NCI-H2196 treated with DMSO at 0.1 percent for 48 hours (cell line): ENCODE measurements around the gene TTC16.

ENCODE experiments used
- DNase-seq: peaks from one replicate; lab custom pipeline; 2025; ENCODE audit not compliant: unreplicated experiment; lab: John Stamatoyannopoulos, UW

Gene TTC16

DNA sequence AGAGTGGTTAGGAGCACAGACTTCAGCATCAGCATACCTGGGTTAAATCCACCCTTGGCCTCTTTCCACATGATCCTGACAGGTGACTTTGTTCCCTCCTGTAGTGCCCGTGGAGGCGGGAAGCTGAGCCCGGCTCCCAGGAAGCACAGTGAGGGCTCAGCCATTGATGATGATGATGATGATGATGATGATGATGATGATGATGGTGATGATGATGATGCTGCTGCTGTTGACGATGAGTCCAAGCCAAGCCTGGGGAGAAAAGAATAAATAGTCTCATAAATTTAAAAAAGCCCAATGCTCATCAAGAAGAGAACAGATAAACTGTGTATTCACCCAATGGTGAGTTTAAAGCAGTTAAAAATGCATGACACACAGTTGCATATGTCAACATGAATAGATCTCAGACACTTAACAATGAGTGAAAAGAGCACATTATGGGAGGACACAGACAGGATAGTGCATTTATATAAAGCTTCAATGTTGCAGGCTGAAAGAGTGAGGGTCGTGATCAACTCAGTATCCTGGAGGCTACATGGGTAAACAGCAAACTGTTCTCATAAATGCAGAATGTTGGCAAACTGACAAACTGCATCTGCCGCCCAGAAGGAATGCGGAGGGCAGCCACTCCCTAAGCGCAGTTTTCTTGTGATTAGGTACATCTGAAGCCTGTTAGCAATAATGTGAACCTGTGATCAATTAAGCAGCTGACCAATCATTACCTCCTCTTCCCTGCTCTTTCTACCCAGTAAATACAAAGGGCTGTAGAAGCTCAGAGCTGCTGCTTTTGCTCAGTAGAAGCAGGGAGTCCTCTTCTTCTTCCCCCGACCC lies 20.8 kb upstream of the TTC16 start:
- DNase-seq = no peak

DNA sequence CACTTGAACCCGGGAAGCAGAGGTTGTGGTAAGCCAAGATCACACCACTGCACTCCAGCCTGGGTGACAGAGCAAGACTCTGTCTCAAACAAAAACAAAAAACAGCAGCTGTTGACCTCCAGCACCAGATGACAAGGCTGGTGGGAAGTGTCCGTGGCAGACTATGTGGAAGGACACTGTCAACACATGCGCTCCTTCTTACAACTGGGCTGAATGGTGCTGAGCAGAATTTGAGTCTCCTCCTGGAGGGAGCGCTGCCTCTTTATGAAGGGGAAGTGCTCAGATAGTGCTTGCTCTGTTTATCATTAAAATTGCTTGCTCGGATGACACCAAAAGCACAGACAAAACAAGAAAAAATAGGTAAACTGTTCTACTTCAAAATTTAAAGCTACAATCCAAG lies 18.3 kb upstream of the TTC16 start:
- no peak for DNase-seq

DNA sequence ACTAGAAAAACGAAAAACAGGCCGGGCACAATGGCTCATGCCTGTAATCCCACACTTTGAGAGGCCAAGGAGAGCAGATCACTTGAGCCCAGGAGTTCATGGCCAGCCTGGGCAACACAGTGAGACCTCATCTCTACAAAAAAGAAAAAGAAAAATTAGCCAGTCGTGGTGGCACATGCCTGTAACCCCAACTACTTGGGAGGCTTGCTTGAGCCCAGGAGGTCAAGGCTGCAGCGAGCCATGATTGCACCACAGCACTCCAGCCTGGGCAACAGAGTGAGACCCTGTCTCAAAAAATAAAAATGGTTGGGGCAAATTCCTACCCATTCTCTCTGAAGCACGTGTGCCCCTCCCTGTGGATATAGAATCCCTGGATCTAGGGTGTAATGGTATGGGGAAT lies 17.5 kb upstream of the TTC16 start:
- no peak for DNase-seq

DNA sequence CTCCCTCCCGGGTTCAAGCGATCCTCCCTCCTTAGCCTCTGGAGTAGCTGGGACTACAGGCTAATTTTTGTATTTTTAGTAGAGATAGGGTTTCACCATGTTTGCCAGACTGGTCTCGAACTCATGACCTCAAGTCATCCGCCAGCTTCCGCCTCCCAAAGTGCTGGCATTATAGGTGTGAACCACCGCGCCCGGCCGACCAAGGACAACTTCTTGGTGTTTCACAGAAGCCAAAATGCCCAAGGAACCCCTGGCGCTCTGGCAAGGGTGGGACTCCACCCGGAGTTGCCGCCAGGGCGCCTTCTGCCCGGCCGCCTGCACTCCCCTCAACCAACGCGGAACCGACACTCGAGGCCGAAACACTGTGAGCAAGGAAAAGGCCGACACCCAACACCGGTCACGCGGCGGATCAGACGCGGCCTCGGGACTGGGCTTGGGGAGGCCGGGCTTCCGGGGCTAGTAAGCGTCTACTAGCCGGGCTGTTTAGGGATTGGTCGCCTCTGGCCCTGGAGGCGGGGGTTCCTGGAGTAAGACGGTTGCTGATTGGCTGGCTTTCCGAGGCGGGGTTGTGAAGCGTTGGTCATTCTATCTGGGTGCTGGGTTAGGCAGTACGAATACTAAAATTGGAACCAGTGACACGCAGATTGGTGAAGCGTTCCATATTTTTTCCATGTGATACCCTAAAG lies 16.8 kb upstream of the TTC16 start:
- no peak for DNase-seq

DNA sequence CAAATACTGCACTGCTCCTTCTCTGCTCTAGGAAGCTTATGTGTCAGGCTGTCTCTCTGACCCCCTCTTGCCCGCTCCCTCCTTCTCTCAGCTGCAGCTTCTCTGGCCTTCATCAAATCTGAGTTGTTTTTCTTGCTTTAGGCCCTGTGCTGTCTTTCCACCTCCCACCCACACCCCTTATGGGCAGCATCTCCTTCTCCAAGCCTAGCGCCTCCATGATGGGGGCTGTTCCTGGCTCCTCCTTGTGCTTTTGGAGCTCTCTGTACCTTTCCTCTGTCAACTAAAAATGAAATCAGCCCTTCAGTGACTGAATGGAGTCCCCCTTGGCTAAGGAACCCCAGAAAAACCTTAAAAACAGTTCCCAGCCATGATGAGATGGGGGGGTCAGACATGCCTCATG lies 15.7 kb upstream of the TTC16 start:
- DNase-seq = no peak

DNA sequence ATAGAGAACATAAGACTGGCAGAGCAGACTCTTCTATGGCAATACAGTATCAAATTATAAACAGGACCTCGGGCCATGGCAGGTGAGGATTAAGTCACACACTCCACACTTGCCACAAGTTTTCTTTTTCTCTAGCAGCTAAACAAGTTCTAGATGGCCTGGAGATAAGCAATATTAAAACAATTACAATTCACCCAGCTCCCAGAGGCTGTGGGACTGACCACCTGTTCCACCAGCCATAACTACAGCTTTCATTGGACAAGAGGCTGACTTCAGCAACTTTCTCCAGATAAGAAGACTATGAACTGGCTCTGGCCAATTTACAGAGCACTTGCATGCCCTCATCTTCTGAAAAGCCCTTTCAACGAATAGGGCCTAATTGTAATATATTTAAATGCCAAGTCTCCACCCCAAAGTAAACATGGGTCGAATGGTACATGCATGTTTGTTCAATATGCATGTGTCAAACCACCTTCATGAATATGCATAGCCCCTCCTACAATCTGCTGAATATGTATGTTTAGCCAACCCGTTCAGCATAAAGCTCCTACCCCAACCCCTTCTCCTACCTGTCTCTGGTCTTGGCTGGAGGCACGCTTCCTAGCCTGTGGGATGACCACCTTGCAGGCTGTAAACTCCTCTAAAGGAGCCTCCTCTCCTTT lies 15.2 kb upstream of the TTC16 start:
- no peak for DNase-seq

DNA sequence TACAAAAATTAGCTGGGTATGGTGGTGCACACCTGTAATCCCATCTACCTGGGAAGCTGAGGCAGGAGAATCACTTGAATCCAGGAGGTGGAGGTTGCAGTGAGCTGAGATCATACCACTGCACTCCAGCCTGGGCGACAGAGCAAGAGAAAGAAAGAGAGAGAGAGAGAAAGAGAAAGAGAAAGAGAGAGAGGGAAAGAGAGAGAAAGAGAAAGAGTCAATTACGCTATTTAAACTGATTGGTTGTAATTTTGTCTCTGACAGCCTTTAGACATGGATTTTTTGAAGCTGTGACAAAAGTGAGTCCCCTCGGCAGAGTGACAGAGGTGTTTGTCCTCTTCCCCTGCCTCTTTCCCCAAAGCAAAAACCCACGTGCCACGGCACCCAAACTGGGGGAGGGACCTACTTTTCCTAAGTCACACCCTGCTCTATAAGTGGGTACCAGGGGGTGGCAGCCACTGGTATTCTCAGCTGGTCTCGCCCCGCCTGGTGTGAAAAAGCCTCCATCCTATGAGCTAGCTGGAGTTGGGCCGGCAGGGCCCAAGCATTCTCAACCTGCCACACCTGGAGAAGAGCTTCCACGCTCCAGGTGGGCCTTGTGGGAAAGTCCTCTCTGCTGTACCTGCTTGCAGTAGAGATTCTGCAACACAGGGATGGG lies 12.5 kb upstream of the TTC16 start:
- DNase-seq = no peak

DNA sequence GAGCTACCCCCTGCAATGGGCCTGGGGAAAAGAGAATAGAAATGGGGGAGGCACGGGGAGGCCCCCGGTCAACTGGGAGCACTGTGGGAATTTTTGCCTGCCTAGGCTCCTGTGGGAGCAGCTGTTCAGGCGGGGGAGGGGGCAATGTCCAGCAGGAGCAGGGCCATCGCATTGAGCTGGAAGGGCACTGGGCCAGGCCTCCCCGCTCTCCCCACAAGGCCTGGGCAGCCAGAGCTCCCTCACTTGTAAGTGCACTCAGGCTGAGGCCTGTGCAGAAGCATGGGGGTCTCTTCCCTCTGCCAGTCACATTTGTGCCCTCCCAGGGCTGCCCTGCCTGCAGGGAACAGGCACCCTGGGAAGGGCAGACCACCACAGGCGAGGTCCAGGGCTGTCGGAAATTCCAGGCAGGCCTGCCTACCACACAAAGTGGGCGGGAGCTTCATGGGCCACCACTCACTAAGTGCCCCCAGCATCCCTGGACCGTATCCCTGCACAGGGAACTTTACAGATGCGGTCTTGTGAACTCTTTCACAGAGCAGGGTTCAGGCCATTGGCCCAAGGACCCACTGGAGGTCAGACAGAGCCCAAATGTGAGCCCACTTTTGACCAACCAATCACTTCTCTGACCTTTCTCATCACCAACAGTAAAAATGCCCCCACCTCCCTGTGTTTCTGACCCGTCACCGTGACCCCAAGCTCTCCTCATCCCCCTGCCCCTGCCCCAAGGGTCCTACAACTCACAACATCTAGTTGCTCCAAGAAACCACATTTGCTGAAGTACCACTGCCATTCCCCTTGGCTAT lies 10.1 kb upstream of the TTC16 start:
- no peak for DNase-seq

DNA sequence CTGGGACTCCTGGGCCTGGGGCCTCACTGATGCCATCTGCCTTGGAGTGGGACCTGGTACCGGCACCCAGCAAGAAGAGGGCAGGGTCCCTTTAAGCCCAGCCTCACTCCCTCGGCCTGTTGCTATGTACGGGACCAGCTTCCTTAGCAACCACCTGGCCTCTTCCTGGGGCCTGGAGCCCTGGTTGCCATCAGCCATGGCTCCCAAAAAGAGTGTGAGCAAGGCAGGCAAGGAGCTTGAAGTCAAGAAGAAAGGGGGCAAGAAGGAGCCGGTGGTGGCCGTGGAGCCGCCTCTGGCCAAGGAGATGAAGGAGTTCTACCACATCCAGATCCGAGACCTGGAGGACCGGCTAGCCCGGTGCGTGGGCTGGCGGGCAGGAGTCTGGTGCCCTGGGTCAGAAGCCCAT lies 9.0 kb upstream of the TTC16 start, which contains the start of gene CFAP157:
Gene CFAP157 (plus strand): TSS at position 153 of the 406 bp plus-strand sequence. CDS start 44 bp downstream, at position 197.
- peak; percentile 29 for DNase-seq

DNA sequence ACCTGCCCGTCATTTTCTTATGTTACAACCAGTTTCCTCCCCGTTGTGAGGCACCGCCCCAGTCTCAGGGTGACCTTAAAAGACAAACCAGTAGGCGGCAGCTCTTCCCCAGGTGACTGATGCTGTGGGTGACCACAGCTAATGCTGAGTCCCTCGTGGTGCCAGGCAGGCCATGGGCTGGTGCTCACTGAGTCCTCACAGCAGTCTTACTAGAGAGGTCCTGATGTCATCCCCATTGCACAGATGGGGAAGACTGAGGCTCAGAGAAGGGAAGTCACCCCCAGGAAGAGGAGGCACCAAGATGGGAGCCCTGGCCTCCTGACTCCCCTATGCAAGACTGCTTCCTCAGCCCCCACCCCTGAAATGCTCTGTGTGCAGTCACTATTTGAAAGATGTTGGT lies 8.1 kb upstream of the TTC16 start:
- DNase-seq = no peak

DNA sequence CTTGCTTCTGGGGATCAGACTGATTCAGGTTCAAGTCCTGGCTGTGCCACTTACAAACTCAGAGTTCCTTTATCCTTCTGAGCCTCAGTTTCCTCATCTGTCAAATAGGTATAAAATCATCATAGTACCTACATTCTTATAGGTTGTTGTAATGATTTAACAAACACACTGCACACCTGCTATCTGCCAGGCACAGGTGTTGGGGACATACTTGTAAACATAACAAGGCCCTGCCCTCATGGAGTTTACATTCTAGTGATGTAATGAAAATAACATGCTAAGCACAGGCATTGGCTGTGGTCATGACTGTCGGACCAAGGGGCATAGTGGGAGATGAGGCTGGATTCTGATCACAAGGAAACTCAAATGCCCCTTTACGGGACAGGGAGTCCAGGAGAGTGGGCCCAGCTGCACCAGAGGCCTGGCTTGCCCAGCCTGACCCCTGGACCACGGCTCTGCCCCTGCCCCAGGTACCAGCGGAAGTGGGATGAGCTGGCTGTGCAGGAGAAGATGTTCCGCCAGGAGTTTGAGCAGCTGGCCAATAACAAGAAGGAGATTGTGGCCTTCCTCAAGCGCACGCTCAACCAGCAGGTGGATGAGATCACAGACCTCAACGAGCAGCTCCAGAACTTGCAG lies 6.8 kb upstream of the TTC16 start:
- no peak for DNase-seq

DNA sequence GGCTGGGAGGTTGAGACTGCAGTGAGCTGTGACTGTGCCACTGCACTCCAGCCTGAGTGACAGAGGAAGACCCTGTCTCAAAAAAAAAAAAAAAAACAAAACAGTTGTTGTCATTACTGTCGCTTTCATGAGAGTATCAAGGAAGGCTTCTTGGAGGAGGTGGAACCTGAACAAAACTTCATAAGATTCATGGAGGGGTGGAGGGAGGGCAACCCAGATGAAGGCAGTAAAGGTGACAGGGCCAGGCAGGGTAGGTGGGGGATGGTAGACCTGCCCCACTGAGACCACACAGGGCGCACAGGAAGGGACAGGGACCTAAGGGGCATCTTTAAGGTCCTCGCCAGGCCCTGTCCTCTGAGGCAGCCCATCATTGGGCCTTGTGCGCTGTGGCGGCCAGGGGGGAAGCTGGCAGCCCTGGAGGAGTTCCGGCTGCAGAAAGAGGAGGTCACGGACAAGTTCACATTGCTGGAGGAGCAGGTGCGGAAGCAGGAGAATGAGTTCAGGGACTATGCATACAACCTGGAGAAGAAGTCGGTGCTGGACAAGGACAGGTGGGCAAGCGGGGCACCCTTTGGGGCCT lies 5.6 kb upstream of the TTC16 start:
- no peak for DNase-seq

DNA sequence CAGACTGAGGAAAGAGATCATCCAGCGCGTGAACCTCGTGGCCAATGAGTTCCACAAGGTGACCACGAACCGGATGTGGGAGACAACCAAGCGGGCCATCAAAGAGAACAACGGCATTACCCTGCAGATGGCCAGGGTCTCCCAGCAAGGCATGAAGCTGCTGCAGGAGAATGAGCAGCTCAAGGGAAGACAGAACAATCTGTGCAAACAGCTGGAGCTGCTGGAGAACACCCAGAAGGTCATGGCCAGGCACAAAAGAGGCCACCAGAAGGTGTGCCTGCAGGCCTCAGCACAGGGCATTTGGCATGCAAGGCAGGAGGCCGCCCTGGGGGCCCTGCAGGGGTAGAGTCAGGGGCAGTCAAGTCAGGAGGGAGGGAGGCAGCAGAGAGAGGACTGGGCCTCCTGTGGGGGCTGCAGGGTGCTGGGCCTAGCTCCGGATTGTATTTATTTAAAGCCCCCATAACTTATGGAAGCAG lies 4.6 kb upstream of the TTC16 start:
- DNase-seq = no peak

DNA sequence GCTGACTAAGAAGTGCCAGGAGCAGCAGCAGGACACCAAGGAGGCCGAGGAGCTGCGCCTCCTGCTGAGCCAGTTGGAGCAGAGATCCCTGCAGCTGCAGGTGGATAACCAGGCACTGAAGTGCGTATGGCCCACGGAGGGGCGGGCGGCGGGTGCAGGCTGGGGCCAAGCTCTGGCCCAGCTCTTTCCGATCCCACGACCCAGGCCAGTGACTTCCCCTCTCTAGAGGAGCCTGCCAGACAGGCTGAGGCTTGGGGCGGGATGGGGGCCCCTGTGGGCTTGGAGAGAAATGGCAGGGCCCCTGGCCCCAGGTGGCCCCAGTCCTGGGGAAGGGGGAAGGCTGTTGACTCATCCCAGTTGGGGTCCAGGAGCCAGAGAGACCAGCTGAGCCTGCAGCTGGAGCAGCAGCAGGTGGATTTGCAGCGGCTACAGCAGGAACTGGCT lies 4.0 kb upstream of the TTC16 start:
- DNase-seq = no peak

DNA sequence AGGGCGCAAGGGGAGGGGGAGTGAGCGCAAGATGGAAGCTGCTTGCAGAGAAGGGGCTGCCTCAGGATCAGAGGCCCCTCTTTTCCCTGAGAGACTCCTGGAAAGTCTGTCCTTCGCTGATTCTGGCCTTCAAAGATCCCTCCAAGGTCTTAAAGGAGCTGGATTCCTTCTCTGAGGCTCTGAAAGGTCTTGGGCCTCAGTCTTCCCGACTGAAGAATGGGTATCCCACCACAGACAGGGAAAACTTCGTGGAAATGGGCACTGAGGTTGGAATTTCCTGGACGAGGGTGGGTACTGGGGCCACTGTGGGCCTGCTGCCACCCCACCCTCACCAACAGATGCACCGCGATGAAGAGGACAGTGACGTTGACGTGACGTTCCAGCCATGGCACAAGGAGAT lies 3.5 kb upstream of the TTC16 start:
- DNase-seq = no peak

DNA sequence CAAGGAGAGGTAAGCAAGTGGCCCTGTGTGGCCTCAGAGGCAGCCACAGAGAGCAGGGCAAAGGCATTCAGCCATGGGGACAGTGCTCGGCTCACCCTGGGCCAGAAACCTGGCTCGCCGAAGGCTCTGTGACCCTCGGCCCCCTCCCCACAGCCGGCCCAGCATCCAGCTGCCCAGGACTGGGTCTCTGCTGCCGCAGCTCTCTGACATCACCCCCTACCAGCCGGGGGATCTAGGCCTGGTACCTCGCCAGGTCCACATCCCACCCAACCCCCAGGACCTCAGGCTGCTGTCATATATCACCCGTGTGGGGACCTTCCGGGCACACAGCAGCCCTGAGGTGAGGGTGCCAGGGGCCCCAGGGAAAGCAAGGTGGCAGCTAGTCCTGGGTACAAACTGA lies 3.0 kb upstream of the TTC16 start:
- DNase-seq = no peak

DNA sequence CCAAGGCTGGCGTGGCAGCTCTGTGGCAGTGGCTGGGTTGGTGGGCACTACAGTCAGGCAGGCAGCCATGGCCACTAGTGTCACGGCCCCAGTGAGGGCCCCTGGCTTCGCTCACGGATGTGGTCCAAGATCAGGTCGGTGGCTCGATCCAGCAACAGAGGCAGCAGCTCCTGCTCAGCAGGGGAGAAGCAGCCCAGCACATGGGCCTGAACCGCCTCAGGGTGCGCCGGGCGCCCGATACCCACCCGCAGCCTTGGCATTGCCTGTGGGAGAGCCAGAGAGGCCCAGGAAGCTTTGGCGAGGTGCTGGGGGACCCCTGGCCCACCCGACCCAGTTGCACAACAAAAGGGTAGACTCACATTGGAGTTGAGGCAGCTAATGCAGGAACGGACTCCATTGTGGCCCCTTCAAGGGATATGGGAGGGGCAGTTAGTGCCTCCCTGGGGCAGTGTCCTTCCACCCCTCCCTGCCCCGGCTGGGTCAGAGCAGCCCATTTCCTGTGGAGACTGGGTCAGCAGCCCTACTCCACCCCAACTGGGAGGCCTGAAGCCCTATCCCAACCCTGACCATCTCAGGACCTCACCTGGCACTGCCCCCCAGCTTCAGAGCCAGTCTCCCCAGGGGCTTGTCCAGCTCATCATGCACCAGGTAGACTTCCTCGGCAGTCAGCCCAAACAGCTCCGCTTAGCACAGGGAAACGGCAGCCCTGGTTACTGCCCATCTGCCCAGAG lies 1.7 kb upstream of the TTC16 start:
- DNase-seq = no peak

DNA sequence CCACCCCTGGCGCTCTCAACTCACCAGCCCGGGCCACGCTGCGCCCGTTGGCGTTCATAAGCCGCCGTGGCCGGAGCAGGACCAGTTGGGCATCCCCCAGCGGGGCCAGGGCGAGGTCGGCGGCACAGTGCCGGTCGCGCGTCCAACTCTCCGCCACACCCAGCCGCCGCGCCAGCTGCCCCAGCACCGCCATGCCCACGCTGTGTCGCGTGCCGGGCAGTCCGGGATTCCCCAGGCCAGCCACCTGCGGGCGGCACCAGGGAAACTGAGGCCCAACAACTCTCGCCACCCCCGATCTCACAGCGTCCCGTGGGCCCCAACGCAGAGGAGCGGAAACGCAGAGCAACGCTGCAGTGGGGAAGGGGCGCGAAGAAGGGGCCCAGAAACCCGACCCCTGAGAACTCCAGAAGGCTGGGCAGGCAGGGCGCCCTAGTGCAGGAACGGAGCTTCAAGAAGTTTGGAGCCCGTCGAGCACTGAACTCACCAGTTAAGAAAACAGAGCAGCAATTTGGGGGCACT lies 869 bp upstream of the TTC16 start:
- DNase-seq = no peak

DNA sequence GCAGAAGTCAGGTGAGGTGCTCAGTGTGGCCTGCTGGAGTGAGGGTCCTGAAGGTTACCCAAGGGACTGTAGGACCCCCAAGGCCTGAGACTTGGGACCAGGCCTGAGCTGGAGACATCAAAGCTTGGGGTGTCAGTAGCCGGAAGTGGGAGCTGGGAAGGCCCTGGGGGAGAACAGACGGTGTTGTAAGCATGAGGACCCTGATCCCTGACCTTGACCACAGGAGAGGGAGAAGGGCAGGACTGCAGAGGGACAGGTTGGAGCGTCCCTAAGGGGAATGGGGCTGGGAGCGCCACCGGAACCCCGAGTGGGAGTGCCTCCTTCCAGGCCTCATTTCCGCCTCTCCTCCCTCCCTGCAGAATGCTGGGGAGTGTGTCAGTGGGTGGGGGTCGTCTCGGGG lies 533 bp downstream of the TTC16 start:
- no peak for DNase-seq
